HepG2 (cell line): Measurements from ENCODE around the gene APBB2. TPM values are rescaled to one million over a fixed set of nuclear protein-coding genes. Genes with fewer than 3 reads are reported as not detected.

Source experiments
- ATAC-seq: fragments of 200-7000 bp; cut with Tn5 transposase; 3 replicates; pipeline ENCODE4 v1.9.1; 2020; ENCODE audit warnings: mild to moderate bottlenecking, moderate library complexity
- BruUV-seq: library from RNA; stranded (reverse); fragments of 400-500 nt; replicated peaks from 2 replicates; lab custom pipeline; 2021; lab: Mats Ljungman, UMichigan
- CTCF ChIA-PET: fragments of 300-600 bp; formaldehyde crosslinking; extraction: SDS; loops from one replicate; lab custom pipeline; 2021; ENCODE audit warnings: low total read pairs, inconsistent platforms, low intra/inter-chr PET ratio; lab: Yijun Ruan, JAX
- POLR2A ChIA-PET: fragments of 350-600 bp; sonication (Branson Sonifier 250); formaldehyde crosslinking; loops from one replicate; lab custom pipeline; 2020; ENCODE audit warnings: antibody characterized with exemption, inconsistent platforms; lab: Yijun Ruan, JAX
- DNase-seq: peaks from one replicate; pipeline ENCODE4 v3.0.0-alpha.2; 2015; ENCODE audit warnings: low spot score
- FAIRE-seq: peaks from 3 replicates; lab custom pipeline; 2011; peaks lifted over from hg19 to GRCh38; lab: Jason Lieb, UNC
- H2AFZ ChIP-seq: one replicate; pipeline ENCODE4 v1.6.1; 2011; ENCODE audit warnings: low read length, inconsistent platforms
- H3K27ac ChIP-seq: fragments of 300-600 bp; 3 replicates; pipeline ENCODE4 v1.8.0; 2011; ENCODE audit warnings: mixed run types, mild to moderate bottlenecking, mixed read lengths, low read length, inconsistent platforms; ENCODE audit not compliant: insufficient read depth; ENCODE audit errors: extremely low read length
- H3K27me3 ChIP-seq, 2 experiments: fragments of 200-600 bp in 1 of 2; 2 replicates in 1 of 2; 3 replicates in 1 of 2; pipeline versions ENCODE4 v1.6.0 to v1.8.0; 2011; ENCODE audit warnings: low read length in 2 of 2, mild to moderate bottlenecking in 2 of 2, moderate library complexity in 2 of 2, inconsistent platforms in 1 of 2; ENCODE audit not compliant: insufficient read depth in 2 of 2, control insufficient read depth in 1 of 2
- H3K36me3 ChIP-seq, 2 experiments: fragments of 200-600 bp in 1 of 2; replicated peaks in 1 of 2; 2 replicates in 1 of 2; 3 replicates in 1 of 2; pipeline versions ENCODE4 v1.5.1 to v1.8.0; 2011; ENCODE audit warnings: low read length in 2 of 2, inconsistent platforms in 1 of 2; ENCODE audit not compliant: insufficient read depth in 2 of 2, control insufficient read depth in 1 of 2
- H3K4me1 ChIP-seq: 2 replicates; pipeline ENCODE4 v1.5.1; 2012; ENCODE audit warnings: low read length, inconsistent platforms; ENCODE audit not compliant: insufficient read depth
- H3K4me2 ChIP-seq: 2 replicates; pipeline ENCODE4 v1.6.0; 2011; ENCODE audit warnings: low read depth, low read length, inconsistent platforms
- H3K4me3 ChIP-seq, 3 experiments: fragments of 200-600 bp in 1 of 3; sonication (generic), shearing (Covaris generic) in 1 of 3; replicated peaks in 1 of 3; 2 replicates each; pipeline ENCODE4 v1.5.1; 2011 to 2016; ENCODE audit warnings: low read length in 3 of 3, inconsistent platforms in 2 of 3, low read depth in 2 of 3, mild to moderate bottlenecking in 2 of 3, control low read depth in 1 of 3, mixed read lengths in 1 of 3; ENCODE audit not compliant: insufficient read depth in 1 of 3
- H3K79me2 ChIP-seq: one replicate; pipeline ENCODE4 v1.6.1; 2011; ENCODE audit warnings: low read length, inconsistent platforms; ENCODE audit not compliant: insufficient read depth
- H3K9ac ChIP-seq: 2 replicates; pipeline ENCODE4 v1.6.0; 2011; ENCODE audit warnings: mild to moderate bottlenecking, low read depth, low read length, inconsistent platforms; ENCODE audit not compliant: insufficient read depth
- H3K9me3 ChIP-seq: 2 replicates; pipeline ENCODE4 v1.5.1; 2012; ENCODE audit warnings: mild to moderate bottlenecking, low read length
- H4K20me1 ChIP-seq: 2 replicates; pipeline ENCODE4 v1.6.0; 2011; ENCODE audit warnings: inconsistent platforms, mild to moderate bottlenecking, low read length, moderate library complexity; ENCODE audit not compliant: insufficient read depth
- AKNA ChIP-seq: sonication (generic); formaldehyde crosslinking; IDR thresholded peaks from 2 replicates; pipeline ENCODE4 v1.4.0; 2020; ENCODE audit warnings: missing genetic modification reagents, borderline replicate concordance
- ATAD3A ChIP-seq: sonication (generic); formaldehyde crosslinking; IDR thresholded peaks from 2 replicates; pipeline ENCODE4 v1.4.0; 2020; ENCODE audit warnings: missing genetic modification reagents
- CERS6 ChIP-seq: sonication (generic); formaldehyde crosslinking; IDR thresholded peaks from 2 replicates; pipeline ENCODE4 v1.5.0; 2020; ENCODE audit warnings: missing genetic modification reagents
- HMG20A ChIP-seq: IDR thresholded peaks from 2 replicates; pipeline ENCODE4 v1.6.1; 2016; ENCODE audit warnings: borderline replicate concordance
- HMGA1 ChIP-seq: sonication (generic); formaldehyde crosslinking; conservative IDR thresholded peaks from 2 replicates; pipeline ENCODE4 v1.4.0; 2020; ENCODE audit warnings: missing genetic modification reagents
- RARA ChIP-seq: IDR thresholded peaks from 2 replicates; pipeline ENCODE4 v1.6.1; 2016; ENCODE audit warnings: missing genetic modification reagents, missing compliant biosample characterization
- RARG ChIP-seq: sonication (generic); formaldehyde crosslinking; IDR thresholded peaks from 2 replicates; pipeline ENCODE4 v1.4.0; 2020; ENCODE audit warnings: low read depth, mild to moderate bottlenecking, missing genetic modification reagents
- ZNF703 ChIP-seq: sonication (generic); formaldehyde crosslinking; IDR thresholded peaks from 2 replicates; pipeline ENCODE4 v1.5.1; 2020; ENCODE audit warnings: missing genetic modification reagents, mild to moderate bottlenecking, moderate library complexity, borderline replicate concordance
- WGBS: methylation state at CpG from one replicate; pipeline ENCODE4 v1.1.6; 2017; ENCODE audit warnings: low lambda C conversion rate; 5-methylcytosine and 5-hydroxymethylcytosine counted together
- in situ Hi-C: cut with HindIII; loops from 2 replicates; pipeline ENCODE4 v1.10.0; 2017; ENCODE audit warnings: low pct_unique_long_range_greater_than_20kb; ENCODE audit not compliant: extremely low pct_ligation_motif_present
- intact Hi-C: fragments of 100-400 bp; cut with micrococcal nuclease; formaldehyde crosslinking; loops from one replicate; pipeline ENCODE4 v1.10.0; 2022; ENCODE audit not compliant: unreplicated experiment
- polyA plus RNA-seq, 8 experiments: library from polyadenylated mRNA; depleted of rRNA in 3 of 8; stranded (reverse) in 7 of 8; unstranded in 1 of 8; fragments of >200 nt; fragmentation: Illumina TruSeq in 4 of 8; extraction: Trizol in 4 of 8; gene quantifications; 2 replicates each; pipeline versions ENCODE4 v1.2.1 to v1.2.3, GENCODE V29; 2011 to 2016; ENCODE audit warnings: low read depth in 4 of 8, missing spikeins in 1 of 8, mixed read lengths in 1 of 8; ENCODE audit not compliant: insufficient read depth in 1 of 8
- total RNA-seq, 5 experiments: library from RNA; depleted of rRNA; stranded (reverse); fragments of >200 nt; fragmentation: Illumina TruSeq; extraction: Trizol; gene quantifications; 2 replicates each; pipeline ENCODE4 v1.2.3, GENCODE V29; 2016; ENCODE audit warnings: low read depth in 1 of 5

APBB2 gene
- total and polyA plus RNA-seq, 2 of the 13 experiments (the other 11 are each of a cell fraction or from before 2014, with no cell fraction given): 11.7 to 17.0 TPM

GRCh38 chr4:40886931-40887763 is 327.2 kb downstream of the APBB2 start (continued):
- TF ChIP-seq CERS6 (no peak), RARG (CRISPR knock-in tag) (no peak), RARA (CRISPR knock-in tag) (no peak), HMGA1 (no peak), ZNF703 (CRISPR knock-in tag) (no peak), ATAD3A (no peak), HMG20A (CRISPR knock-in tag) (no peak)

- CTCF ChIA-PET: no interaction called here
- TF ChIP-seq AKNA (CRISPR knock-in tag): no peak
Observed at GRCh38 chr4:40881851-40882250, 332.5 kb downstream of the APBB2 start.

More at GRCh38 chr4:40881851-40882250, 332.5 kb downstream of the APBB2 start:
- Histone ChIP-seq H3K79me2 (no peaks in the 10 kb centered on the region), H3K36me3 (peaks cover 0 to 17% of the 10 kb centered on the region in 2 experiments; a peak in 4 of 5 replicates), H3K4me1 (no peaks in the 10 kb centered on the region), H3K27ac (no peak overlapping the region), H3K9ac (no peak overlapping the region), H2AFZ (no peak overlapping the region), H3K27me3 (no peaks in the 10 kb centered on the region), H3K9me3 (no peaks in the 10 kb centered on the region), H4K20me1 (no peaks in the 10 kb centered on the region), H3K4me2 (no peak overlapping the region), H3K4me3 (no peak overlapping the region)
- intact Hi-C loops (no loop called here), in situ Hi-C loops (no loop called here)
- ATAC-seq (no peak), FAIRE-seq (no peak), DNase-seq (no peak)
- POLR2A ChIA-PET: no interaction called here
- WGBS: 93% methylated on average over 4 of the region's 4 CpGs
- no TSS peak for BruUV-seq
